Adipocyte (in vitro differentiated cells): ENCODE data around the gene CYP3A7.
"Not testable (repeated sequence)": the region's sequence is repeated elsewhere in the genome, so short reads cannot be mapped to it uniquely, and the experiment has no call there.

ENCODE experiments used
- DNase-seq: peaks from one replicate; pipeline ENCODE4 v3.0.0-alpha.2; 2015; ENCODE audit warnings: low read depth
- H3K27me3 ChIP-seq: replicated peaks from 2 replicates; pipeline ENCODE4 v1.7.0; 2013; ENCODE audit warnings: mild to moderate bottlenecking, low read length, moderate library complexity; ENCODE audit not compliant: control insufficient read depth, insufficient read depth
- H3K36me3 ChIP-seq: 2 replicates; pipeline ENCODE4 v1.7.0; 2013; ENCODE audit warnings: low read length, mild to moderate bottlenecking, moderate library complexity; ENCODE audit not compliant: control insufficient read depth, insufficient read depth, severe bottlenecking
- H3K4me1 ChIP-seq: 2 replicates; pipeline ENCODE4 v1.7.0; 2013; ENCODE audit warnings: mild to moderate bottlenecking, low read length, moderate library complexity; ENCODE audit not compliant: control insufficient read depth, insufficient read depth
- H3K4me3 ChIP-seq: 2 replicates; pipeline ENCODE4 v1.7.0; 2013; ENCODE audit warnings: mild to moderate bottlenecking, low read length, moderate library complexity
- H3K9ac ChIP-seq: 2 replicates; pipeline ENCODE4 v1.7.0; 2013; ENCODE audit warnings: mild to moderate bottlenecking, low read length, moderate library complexity
- H3K9me3 ChIP-seq: 2 replicates; pipeline ENCODE4 v1.7.0; 2013; ENCODE audit warnings: mild to moderate bottlenecking, low read length, moderate library complexity; ENCODE audit not compliant: control insufficient read depth

The CYP3A7 gene

DNA sequence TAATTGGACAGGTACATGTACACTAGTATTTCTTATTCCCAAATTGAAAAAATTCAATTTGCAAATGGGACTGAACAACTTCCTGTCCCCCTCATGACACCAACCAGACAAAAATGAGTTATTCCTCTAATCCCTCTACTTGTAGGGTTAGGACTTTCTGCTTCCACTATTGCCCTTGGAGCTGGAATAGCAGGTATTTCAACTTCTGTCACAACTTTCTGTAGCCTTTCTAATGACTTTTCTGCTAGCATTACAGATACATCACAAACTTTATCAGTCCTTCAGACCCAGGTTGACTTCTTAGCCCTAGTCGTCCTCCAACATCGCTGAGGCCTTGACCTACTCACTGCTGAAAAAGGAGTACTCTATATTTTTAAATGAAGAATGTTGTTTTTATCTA lies 6.4 kb downstream of the CYP3A7 start:
- H3K9me3 ChIP-seq, result no peaks in the 10 kb centered on the region
- DNase-seq, result no peak
- no peak overlapping the region for H3K9ac ChIP-seq
- H3K4me1 ChIP-seq, result peaks cover 10% of the 10 kb centered on the region
- H3K4me3 ChIP-seq, result no peak overlapping the region
- no peaks in the 10 kb centered on the region for H3K36me3 ChIP-seq
- peaks cover 4% of the 10 kb centered on the region for H3K27me3 ChIP-seq

DNA sequence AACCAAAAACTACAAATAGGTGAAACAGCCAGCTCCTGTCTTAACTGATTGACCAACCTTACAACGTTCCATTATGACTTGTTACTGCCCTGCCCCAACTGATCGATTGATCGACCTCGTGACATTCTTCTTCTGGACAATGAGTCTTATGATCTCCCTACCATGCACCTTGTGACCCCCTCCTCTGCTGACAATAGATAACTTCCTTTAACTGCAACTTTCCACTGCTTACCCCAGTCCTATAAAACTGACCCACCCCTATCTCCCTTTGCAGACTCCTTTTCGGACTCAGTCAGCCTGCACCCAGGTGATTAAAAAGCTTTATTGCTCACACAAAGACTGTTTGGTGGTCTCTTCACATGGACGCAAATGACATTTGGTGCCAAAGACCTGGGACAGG lies 11.8 kb downstream of the CYP3A7 start:
- not testable (repeated sequence) for DNase-seq, H3K4me3 ChIP-seq, H3K27me3 ChIP-seq, H3K9ac ChIP-seq, H3K9me3 ChIP-seq, H3K36me3 ChIP-seq
- H3K4me1 ChIP-seq, result peaks cover 15% of the 10 kb centered on the region

- no peak overlapping the region for H3K9ac ChIP-seq
- no peaks in the 10 kb centered on the region for H3K9me3 ChIP-seq
- peaks cover 4% of the 10 kb centered on the region for H3K27me3 ChIP-seq
- DNase-seq, result peak; percentile 1
- H3K4me3 ChIP-seq, result no peak overlapping the region
- peaks cover 15% of the 10 kb centered on the region for H3K4me1 ChIP-seq
- H3K36me3 ChIP-seq, result no peaks in the 10 kb centered on the region
Measured at GRCh38 chr7:99720800-99721595, 14.0 kb downstream of the CYP3A7 start.

DNA sequence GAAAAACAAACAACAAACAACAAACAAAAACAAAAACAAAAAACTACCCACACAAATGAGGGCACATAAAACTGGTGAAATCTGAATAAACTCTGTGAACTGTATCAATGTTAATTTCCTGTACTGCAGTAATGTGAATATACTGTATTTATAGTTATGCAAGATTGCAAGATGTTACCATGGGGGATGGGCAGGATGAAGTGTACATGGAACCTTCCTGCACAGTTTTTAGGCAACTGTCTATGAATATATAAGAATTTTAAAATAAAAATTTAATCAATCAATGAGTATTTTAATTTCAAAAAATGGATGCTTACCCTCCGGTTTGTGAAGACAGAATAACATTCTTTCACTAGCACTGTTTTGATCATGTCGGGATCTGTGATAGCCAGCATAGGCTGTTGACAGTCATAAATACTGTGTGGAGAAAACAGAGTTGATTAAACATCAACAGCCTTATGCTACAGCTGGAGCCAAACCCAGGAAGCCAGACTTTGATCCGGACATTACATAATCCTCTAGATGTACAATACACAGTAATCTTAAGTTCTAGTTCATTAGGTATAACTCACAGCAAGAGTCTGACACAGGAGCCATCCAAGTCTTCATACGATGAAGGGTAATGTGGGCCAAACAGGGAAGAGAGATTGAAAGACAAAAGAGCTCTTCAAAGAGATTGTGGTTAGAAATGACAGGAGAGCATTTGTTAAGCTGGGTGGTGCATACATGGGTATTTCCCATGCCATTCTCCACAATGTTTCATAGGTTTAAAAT lies 14.8 kb downstream of the CYP3A7 start:
- no peak for DNase-seq
- no peaks in the 10 kb centered on the region for H3K36me3 ChIP-seq
- H3K27me3 ChIP-seq, result no peaks in the 10 kb centered on the region
- no peak overlapping the region for H3K4me3 ChIP-seq
- no peak overlapping the region for H3K9ac ChIP-seq
- peaks cover 15% of the 10 kb centered on the region for H3K4me1 ChIP-seq
- peaks cover 1% of the 10 kb centered on the region for H3K9me3 ChIP-seq

DNA sequence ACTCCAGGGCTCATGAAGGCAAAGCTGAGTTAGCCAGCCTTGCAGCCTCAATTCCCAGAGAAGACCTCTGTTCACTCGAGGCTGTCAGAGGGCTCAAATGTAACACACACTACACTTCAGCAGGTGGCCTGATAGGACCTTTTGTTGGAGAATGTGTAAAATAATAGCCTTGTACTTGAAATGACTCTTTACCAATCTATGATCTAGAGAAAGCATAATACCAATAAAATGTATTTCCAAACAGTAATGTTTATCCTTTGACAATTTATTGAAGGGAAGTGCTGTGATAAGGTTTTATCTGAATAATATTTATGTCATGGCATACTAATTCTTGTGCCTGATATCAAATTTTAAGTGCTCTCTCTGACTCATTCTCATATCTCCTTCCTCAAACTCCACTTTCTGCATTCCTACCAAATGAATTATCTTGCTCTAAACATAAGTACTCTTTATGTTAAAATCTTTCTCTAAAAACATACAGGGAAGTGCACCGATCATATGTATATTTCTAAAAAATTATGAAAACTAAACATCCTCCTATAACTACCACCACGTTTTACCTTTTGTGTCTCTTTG lies 20.9 kb downstream of the CYP3A7 start:
- peaks cover 8% of the 10 kb centered on the region for H3K9me3 ChIP-seq
- no peak for DNase-seq
- H3K4me1 ChIP-seq, result no peaks in the 10 kb centered on the region
- H3K27me3 ChIP-seq, result no peaks in the 10 kb centered on the region
- no peaks in the 10 kb centered on the region for H3K36me3 ChIP-seq
- no peak overlapping the region for H3K9ac ChIP-seq
- H3K4me3 ChIP-seq, result no peak overlapping the region

DNA sequence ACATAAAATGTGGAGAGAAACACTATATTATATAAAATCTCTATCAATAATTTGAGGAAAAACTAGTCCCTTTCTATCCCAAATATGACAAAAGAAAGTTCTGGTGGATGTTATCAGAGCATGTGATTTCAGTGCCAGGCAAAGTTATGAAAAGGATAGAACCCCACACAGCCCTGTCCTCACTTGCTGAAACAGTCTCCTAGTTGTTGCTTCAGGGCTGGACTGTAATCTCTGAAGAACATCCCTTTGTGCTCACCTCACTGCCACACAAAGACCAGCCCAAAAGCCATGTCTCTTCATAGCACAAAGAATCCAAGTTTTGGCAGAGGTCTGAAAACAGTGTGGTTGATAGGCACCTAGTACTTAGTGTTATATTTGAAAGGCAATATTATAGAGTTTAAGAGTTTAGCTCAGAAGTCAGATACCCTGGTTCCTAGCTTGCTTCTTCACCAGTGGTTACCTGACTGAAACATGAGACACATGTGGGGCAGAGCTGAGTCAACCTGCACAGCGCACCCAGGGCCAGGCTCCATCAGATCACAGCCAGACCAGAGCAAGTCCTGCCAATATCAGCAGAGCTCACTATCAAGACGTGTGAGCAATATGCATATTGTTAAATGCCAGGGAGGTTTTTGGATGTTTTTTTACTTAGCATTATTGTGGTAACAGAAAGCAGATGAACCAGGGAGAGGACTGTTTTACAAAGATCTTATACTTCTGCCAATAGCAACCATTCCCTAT lies 25.0 kb downstream of the CYP3A7 start:
- Histone ChIP-seq H3K9me3 (peaks cover 45% of the 10 kb centered on the region), H3K4me3 (no peak overlapping the region), H3K27me3 (no peaks in the 10 kb centered on the region), H3K9ac (no peak overlapping the region), H3K36me3 (no peaks in the 10 kb centered on the region), H3K4me1 (no peaks in the 10 kb centered on the region)
- no peak for DNase-seq

DNA sequence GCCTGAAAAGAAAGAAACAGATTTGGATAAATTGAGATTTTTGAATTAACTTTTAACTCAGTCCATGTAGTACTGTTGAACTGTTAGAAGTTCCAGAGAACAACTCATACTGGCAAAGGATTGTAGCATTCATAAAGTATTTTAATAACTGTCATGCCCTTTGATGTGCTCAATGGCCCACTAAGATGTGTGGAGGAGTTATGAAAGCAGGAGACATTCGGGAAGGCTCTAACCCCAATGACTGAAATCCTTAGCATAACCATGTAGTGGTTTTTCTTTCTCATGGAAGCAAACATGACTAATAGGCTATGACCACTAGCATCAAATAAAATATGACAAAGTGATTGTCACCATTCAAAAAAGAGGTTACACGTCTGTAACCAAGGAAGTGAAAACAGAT lies 25.7 kb downstream of the CYP3A7 start:
- peaks cover 42% of the 10 kb centered on the region for H3K9me3 ChIP-seq
- H3K36me3 ChIP-seq, result no peaks in the 10 kb centered on the region
- no peaks in the 10 kb centered on the region for H3K27me3 ChIP-seq
- H3K4me3 ChIP-seq, result no peak overlapping the region
- H3K9ac ChIP-seq, result no peak overlapping the region
- no peaks in the 10 kb centered on the region for H3K4me1 ChIP-seq
- no peak for DNase-seq

GRCh38 chr7:99707096-99707495 lies 27.9 kb downstream of the CYP3A7 start:
- Histone ChIP-seq H3K4me1 (no peaks in the 10 kb centered on the region), H3K27me3 (no peaks in the 10 kb centered on the region), H3K9me3 (peaks cover 48% of the 10 kb centered on the region), H3K36me3 (no peaks in the 10 kb centered on the region), H3K4me3 (no peak overlapping the region), H3K9ac (no peak overlapping the region)
- peak; percentile 35 for DNase-seq

- H3K27me3 ChIP-seq, result no peaks in the 10 kb centered on the region
- peaks cover 8% of the 10 kb centered on the region for H3K9me3 ChIP-seq
- H3K9ac ChIP-seq, result no peak overlapping the region
- DNase-seq, result no peak
- no peaks in the 10 kb centered on the region for H3K36me3 ChIP-seq
- peaks cover 4% of the 10 kb centered on the region for H3K4me1 ChIP-seq
- H3K4me3 ChIP-seq, result no peak overlapping the region
Measured at GRCh38 chr7:99699946-99700345, 35.0 kb downstream of the CYP3A7 start.

DNA sequence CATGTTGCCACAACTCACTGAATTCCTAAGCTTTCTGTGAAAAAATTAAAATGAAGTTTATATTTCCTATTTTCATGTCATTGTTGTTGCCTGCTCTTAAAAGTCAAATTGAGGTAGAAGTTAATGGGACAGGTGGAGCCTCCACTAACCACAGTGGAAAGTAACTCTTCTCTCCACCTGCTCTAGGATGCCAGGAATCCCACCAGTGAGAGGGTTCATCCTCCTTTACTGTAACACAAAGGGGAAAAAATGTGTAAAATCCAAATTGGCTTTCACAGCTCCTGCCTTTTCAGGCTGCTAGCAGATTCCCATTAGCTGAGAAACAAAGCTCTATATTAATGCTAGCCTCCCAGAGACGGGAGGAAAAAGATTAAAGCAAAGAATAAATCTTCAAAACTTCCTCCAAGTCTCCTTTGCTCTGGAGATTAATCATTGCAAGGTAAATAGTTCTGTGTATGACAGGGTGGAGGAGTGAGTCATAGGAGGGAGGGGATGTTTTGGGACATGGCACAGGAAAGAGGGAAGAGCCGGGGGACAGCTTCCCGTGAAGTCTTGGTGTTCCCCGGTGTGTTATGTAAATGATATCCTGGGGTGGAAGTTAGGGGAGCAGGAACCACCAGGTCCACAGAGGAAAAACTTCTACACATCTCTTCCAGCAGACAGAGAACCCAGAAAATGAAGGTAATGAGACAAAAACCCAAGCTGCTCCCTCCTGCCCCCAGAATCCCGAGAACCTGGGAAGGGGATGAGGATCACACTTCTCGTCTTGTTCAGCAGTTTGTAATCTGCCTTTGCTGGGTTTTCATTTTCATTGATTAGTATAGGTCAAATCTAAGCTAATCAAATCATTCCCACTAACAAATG lies 35.9 kb downstream of the CYP3A7 start:
- DNase-seq, H3K27me3 ChIP-seq, H3K9ac ChIP-seq, H3K36me3 ChIP-seq, H3K4me3 ChIP-seq, H3K9me3 ChIP-seq, H3K4me1 ChIP-seq: not testable (repeated sequence)
